Liver (tissue), 9 donors: ENCODE results near the gene CPNE5. TPM values are rescaled to one million over a fixed set of nuclear protein-coding genes. Genes with fewer than 3 reads are reported as not detected.
A peak's percentile ranks its signal among the peaks of the same experiment; 100 is the strongest.

ENCODE experiments used
- DNase-seq: peaks from one replicate; pipeline ENCODE4 v3.0.0-alpha.2; 2017; ENCODE audit warnings: low spot score
- H3K27ac ChIP-seq, 2 donors: one replicate each; pipeline ENCODE4 v1.7.0; 2013; ENCODE audit warnings: inconsistent platforms in 2 of 2, low read length in 2 of 2, control low read depth in 1 of 2, low read depth in 1 of 2, mild to moderate bottlenecking in 1 of 2
- H3K27me3 ChIP-seq, 4 donors: one replicate each; pipeline versions ENCODE4 v1.6.1 to v1.7.0; 2013; ENCODE audit warnings: low read length in 3 of 4, inconsistent platforms in 1 of 4, mild to moderate bottlenecking in 1 of 4, moderate library complexity in 1 of 4; ENCODE audit not compliant: control insufficient read depth in 4 of 4, insufficient read depth in 4 of 4
- H3K36me3 ChIP-seq, 4 donors: one replicate each; pipeline versions ENCODE4 v1.6.1 to v1.7.0; 2013; ENCODE audit warnings: low read length in 3 of 4, mild to moderate bottlenecking in 3 of 4, low read depth in 1 of 4, moderate library complexity in 1 of 4; ENCODE audit not compliant: control insufficient read depth in 4 of 4, insufficient read depth in 3 of 4
- H3K4me1 ChIP-seq, 4 donors: one replicate each; pipeline versions ENCODE4 v1.6.1 to v1.7.0; 2013; ENCODE audit warnings: low read length in 3 of 4, mild to moderate bottlenecking in 3 of 4, moderate library complexity in 1 of 4; ENCODE audit not compliant: control insufficient read depth in 4 of 4, insufficient read depth in 4 of 4
- H3K4me3 ChIP-seq, 3 donors: one replicate each; pipeline versions ENCODE4 v1.6.1 to v1.7.0; 2013; ENCODE audit warnings: low read length in 3 of 3, control low read depth in 1 of 3, low read depth in 1 of 3, mild to moderate bottlenecking in 1 of 3
- H3K9ac ChIP-seq, 2 donors: one replicate each; pipeline ENCODE4 v1.7.0; 2013; ENCODE audit warnings: low read length in 2 of 2, mild to moderate bottlenecking in 2 of 2, moderate library complexity in 2 of 2, control low read depth in 1 of 2, low read depth in 1 of 2
- H3K9me3 ChIP-seq, 4 donors: one replicate each; pipeline versions ENCODE4 v1.6.1 to v1.7.0; 2013; ENCODE audit warnings: low read length in 3 of 4; ENCODE audit not compliant: control insufficient read depth in 4 of 4
- EGR1 ChIP-seq, 2 donors: IDR thresholded peaks; 2 replicates each; pipeline ENCODE4 v1.6.1; 2016 to 2018; ENCODE audit warnings: antibody characterized with exemption in 2 of 2, low read depth in 2 of 2
- FOXA1 ChIP-seq: IDR thresholded peaks from 2 replicates; pipeline ENCODE4 v1.6.1; 2016; ENCODE audit warnings: antibody characterized with exemption
- FOXA2 ChIP-seq: IDR thresholded peaks from 2 replicates; pipeline ENCODE4 v1.6.1; 2016; ENCODE audit warnings: antibody characterized with exemption
- GABPA ChIP-seq, 2 donors: IDR thresholded peaks in 1 of 2; conservative IDR thresholded peaks in 1 of 2; 2 replicates each; pipeline ENCODE4 v1.6.1; 2016; ENCODE audit warnings: antibody characterized with exemption in 2 of 2, mild to moderate bottlenecking in 1 of 2, moderate library complexity in 1 of 2
- HNF4A ChIP-seq, 2 donors: conservative IDR thresholded peaks; 2 replicates each; pipeline ENCODE4 v1.6.1; 2016; ENCODE audit warnings: antibody characterized with exemption in 2 of 2, mild to moderate bottlenecking in 2 of 2
- HNF4G ChIP-seq: IDR thresholded peaks from 2 replicates; pipeline ENCODE4 v1.6.1; 2016; ENCODE audit warnings: antibody characterized with exemption
- JUND ChIP-seq, 2 donors: IDR thresholded peaks; 2 replicates each; pipeline ENCODE4 v1.6.1; 2016; ENCODE audit warnings: antibody characterized with exemption in 2 of 2
- NR2F2 ChIP-seq: IDR thresholded peaks from 2 replicates; pipeline ENCODE4 v1.6.1; 2016; ENCODE audit warnings: antibody characterized with exemption
- RAD21 ChIP-seq, 2 donors: IDR thresholded peaks; 2 replicates each; pipeline ENCODE4 v1.6.1; 2016; ENCODE audit warnings: antibody characterized with exemption in 2 of 2, mild to moderate bottlenecking in 2 of 2
- REST ChIP-seq: IDR thresholded peaks from 2 replicates; pipeline ENCODE4 v1.6.1; 2016; ENCODE audit warnings: antibody characterized with exemption, mild to moderate bottlenecking
- RXRA ChIP-seq, 2 donors: IDR thresholded peaks; 2 replicates each; pipeline ENCODE4 v1.6.1; 2017 to 2018; ENCODE audit warnings: antibody characterized with exemption in 2 of 2, mild to moderate bottlenecking in 1 of 2
- SP1 ChIP-seq: IDR thresholded peaks from 2 replicates; pipeline ENCODE4 v1.6.1; 2018; ENCODE audit warnings: antibody characterized with exemption, mild to moderate bottlenecking
- TAF1 ChIP-seq: conservative IDR thresholded peaks from 2 replicates; pipeline ENCODE4 v1.6.1; 2016; ENCODE audit warnings: antibody characterized with exemption, mild to moderate bottlenecking
- YY1 ChIP-seq: IDR thresholded peaks from 2 replicates; pipeline ENCODE4 v1.6.1; 2016; ENCODE audit warnings: antibody characterized with exemption, mild to moderate bottlenecking
- ZBTB33 ChIP-seq: IDR thresholded peaks from 2 replicates; pipeline ENCODE4 v1.6.1; 2016; ENCODE audit warnings: antibody characterized with exemption
- WGBS: extraction: QIAGEN DNeasy Blood & Tissue Kit; methylation state at CpG from one replicate; pipeline ENCODE4 v1.1.7; 2013; 5-methylcytosine and 5-hydroxymethylcytosine counted together
- polyA plus RNA-seq, 2 donors: library from polyadenylated mRNA; stranded (reverse) in 1 of 2; unstranded in 1 of 2; fragments of 200-250 nt in 1 of 2; fragments of >200 nt in 1 of 2; fragmentation: Nextera tagmentation in 1 of 2; extraction: Ambion mirVana in 1 of 2; gene quantifications; one replicate each; pipeline versions ENCODE4 v1.2.1 to v1.2.3, GENCODE V29; 2013 to 2015
- total RNA-seq, 2 donors: library from RNA; depleted of rRNA; stranded (reverse); fragments of >200 nt; gene quantifications; one replicate each; pipeline ENCODE4 v1.2.3, GENCODE V29; 2014
- TF ChIP-seq, protein P1 (sequence below): fragments of 150-350 bp; IDR thresholded peaks from 2 replicates; pipeline ENCODE4 v1.5.1; 2017; ENCODE audit warnings: improper control_type of control experiment, low read depth, low read length; ENCODE audit not compliant: missing input control
- TF ChIP-seq, protein P2 (sequence below): IDR thresholded peaks from 2 replicates; pipeline ENCODE4 v1.6.1; 2016; ENCODE audit warnings: antibody characterized with exemption
- TF ChIP-seq, protein P3 (sequence below): IDR thresholded peaks from 2 replicates; pipeline ENCODE4 v1.6.1; 2016; ENCODE audit warnings: antibody characterized with exemption
- donor health status: healthy.
- donor health status: healthy.
- donor health status: healthy.
- donor health status: healthy.
- donor health status: healthy.

CPNE5 gene
- total and polyA plus RNA-seq, 4 donors: 0.24 to 1.1 (median 0.44) TPM

DNA sequence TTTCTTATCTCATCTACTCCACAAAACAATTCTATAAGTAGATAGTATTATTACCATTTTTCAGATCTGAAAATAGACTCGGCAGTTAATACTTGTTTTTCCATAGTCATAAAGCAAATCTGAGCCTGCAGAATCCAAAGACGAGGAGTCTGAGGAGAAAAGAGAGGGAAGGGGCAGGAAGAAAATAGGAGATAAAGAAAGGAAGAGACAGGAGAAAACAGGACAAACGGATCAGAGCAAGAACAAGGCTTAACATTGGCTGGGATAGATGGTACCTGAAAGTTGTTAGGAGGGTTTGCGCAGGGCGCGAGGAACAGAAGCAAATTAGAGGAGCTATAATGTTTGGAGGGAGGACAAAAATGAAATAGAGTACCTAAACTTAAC is 36.0 kb upstream of the CPNE5 start:
- no peaks in the 10 kb centered on the region for H3K36me3 ChIP-seq
- peaks cover 3 to 21% (median 12%) of the 10 kb centered on the region in 4 donors for H3K4me1 ChIP-seq
- peak overlapping the region in 1 of 2 donors; percentile 92 for H3K9ac ChIP-seq
- TF ChIP-seq JUND (IDR thresholded peaks at IDR 0.05) (no peak), FOXA1 (no peak), TAF1 (no peak), REST (no peak), HNF4A (conservative IDR thresholded peaks at IDR 0.05) (no peak), HNF4G (no peak), FOXA2 (no peak), YY1 (no peak), GABPA (IDR thresholded peaks at IDR 0.05 in 1 of 2, conservative IDR thresholded peaks at IDR 0.05 in 1 of 2) (no peak), ZBTB33 (no peak), EGR1 (IDR thresholded peaks at IDR 0.05; ENCODE audit: low read depth in 2 of 2) (no peak), NR2F2 (no peak), SP1 (no peak), RXRA (IDR thresholded peaks at IDR 0.05) (no peak), RAD21 (IDR thresholded peaks at IDR 0.05) (no peak)
- TF ChIP-seq, protein P1, sequence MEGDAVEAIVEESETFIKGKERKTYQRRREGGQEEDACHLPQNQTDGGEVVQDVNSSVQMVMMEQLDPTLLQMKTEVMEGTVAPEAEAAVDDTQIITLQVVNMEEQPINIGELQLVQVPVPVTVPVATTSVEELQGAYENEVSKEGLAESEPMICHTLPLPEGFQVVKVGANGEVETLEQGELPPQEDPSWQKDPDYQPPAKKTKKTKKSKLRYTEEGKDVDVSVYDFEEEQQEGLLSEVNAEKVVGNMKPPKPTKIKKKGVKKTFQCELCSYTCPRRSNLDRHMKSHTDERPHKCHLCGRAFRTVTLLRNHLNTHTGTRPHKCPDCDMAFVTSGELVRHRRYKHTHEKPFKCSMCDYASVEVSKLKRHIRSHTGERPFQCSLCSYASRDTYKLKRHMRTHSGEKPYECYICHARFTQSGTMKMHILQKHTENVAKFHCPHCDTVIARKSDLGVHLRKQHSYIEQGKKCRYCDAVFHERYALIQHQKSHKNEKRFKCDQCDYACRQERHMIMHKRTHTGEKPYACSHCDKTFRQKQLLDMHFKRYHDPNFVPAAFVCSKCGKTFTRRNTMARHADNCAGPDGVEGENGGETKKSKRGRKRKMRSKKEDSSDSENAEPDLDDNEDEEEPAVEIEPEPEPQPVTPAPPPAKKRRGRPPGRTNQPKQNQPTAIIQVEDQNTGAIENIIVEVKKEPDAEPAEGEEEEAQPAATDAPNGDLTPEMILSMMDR: no peak
- TF ChIP-seq, protein P2, sequence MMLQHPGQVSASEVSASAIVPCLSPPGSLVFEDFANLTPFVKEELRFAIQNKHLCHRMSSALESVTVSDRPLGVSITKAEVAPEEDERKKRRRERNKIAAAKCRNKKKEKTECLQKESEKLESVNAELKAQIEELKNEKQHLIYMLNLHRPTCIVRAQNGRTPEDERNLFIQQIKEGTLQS: no peak
- TF ChIP-seq, protein P3, sequence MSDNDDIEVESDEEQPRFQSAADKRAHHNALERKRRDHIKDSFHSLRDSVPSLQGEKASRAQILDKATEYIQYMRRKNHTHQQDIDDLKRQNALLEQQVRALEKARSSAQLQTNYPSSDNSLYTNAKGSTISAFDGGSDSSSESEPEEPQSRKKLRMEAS: no peak
- 32% methylated on average over 6 of the region's 6 CpGs for WGBS
- peaks cover 0 to 4% (median 0%) of the 10 kb centered on the region in 4 donors for H3K27me3 ChIP-seq
- no peaks in the 10 kb centered on the region for H3K9me3 ChIP-seq
- DNase-seq: no peak
- H3K4me3 ChIP-seq: peak overlapping the region; percentile 86 to 91 (median 91)
- no peak overlapping the region for H3K27ac ChIP-seq
